ENCODE measurements around the gene APLN.

- TF ChIP-seq, protein P1, sequence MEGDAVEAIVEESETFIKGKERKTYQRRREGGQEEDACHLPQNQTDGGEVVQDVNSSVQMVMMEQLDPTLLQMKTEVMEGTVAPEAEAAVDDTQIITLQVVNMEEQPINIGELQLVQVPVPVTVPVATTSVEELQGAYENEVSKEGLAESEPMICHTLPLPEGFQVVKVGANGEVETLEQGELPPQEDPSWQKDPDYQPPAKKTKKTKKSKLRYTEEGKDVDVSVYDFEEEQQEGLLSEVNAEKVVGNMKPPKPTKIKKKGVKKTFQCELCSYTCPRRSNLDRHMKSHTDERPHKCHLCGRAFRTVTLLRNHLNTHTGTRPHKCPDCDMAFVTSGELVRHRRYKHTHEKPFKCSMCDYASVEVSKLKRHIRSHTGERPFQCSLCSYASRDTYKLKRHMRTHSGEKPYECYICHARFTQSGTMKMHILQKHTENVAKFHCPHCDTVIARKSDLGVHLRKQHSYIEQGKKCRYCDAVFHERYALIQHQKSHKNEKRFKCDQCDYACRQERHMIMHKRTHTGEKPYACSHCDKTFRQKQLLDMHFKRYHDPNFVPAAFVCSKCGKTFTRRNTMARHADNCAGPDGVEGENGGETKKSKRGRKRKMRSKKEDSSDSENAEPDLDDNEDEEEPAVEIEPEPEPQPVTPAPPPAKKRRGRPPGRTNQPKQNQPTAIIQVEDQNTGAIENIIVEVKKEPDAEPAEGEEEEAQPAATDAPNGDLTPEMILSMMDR (IDR thresholded peaks at IDR 0.05; ENCODE audit: low read depth, low read length, poor library complexity, severe bottlenecking): no peak
- TF ChIP-seq EZH2phosphoT487 (IDR thresholded peaks at IDR 0.05; ENCODE audit: borderline replicate concordance, low read length): no peak
These were observed 11.3 kb upstream of the APLN start for GRCh38 chrX:129665916-129666644.
